Right forelimb (tissue), 1 donor: ENCODE data around the gene TMSB4X.
A peak's percentile ranks its signal among the peaks of the same experiment; 100 is the strongest.
"Not testable (repeated sequence)": the region's sequence is repeated elsewhere in the genome, so short reads cannot be mapped to it uniquely, and the experiment has no call there.

Experiments
- DNase-seq: peaks from one replicate; pipeline ENCODE4 v3.0.0-alpha.2; 2018

Gene TMSB4X

GRCh38 chrX:12974796-12975669 lies at the start of gene TMSB4X:
TSS of gene TMSB4X (plus strand) at chrX:12975110.
- peak; percentile 90 for DNase-seq

DNA sequence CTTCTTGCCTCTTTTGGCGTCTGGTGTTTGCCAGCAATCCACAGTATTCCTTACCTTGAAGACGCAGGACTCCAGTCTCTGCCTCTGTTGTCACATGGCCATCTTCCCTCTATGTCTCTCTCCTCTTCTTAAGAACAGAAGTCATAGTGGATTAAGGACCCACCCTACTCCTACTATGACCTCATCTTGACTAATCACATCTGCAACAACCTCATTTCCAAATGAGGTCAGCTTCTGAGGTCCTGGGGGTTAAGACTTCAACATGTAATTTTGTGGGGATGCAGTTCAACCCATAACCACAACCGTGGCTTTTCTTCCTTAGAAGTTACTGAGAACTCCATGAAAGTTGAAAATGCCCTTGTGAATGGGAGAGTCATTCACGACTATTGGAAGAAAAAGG lies 45.2 kb upstream of the TMSB4X start:
- DNase-seq: no peak

- no peak for DNase-seq
Measured at GRCh38 chrX:12930150-12930549, 44.8 kb upstream of the TMSB4X start.

- no peak for DNase-seq
Measured at GRCh38 chrX:12932244-12932643, 42.7 kb upstream of the TMSB4X start.

GRCh38 chrX:12934850-12935249 lies 40.1 kb upstream of the TMSB4X start:
- no peak for DNase-seq

DNA sequence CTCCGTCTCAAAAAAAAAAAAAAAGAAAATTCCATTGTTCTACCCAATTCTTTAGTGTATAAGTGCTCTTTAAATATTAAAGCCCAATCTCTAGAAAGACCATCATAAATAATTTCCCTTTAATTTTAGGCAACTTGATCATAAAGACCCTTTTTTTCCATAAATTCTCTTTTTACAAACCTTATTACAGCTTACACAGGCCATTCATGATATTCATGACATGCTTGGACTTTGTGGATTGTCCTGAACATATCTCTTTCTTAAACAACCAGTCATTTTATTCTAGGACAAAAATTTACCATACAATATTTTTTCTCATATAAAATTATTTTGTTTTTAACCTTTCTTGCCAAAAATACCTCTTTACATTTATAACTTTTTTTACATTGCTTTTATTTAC lies 38.0 kb upstream of the TMSB4X start:
- no peak for DNase-seq

DNA sequence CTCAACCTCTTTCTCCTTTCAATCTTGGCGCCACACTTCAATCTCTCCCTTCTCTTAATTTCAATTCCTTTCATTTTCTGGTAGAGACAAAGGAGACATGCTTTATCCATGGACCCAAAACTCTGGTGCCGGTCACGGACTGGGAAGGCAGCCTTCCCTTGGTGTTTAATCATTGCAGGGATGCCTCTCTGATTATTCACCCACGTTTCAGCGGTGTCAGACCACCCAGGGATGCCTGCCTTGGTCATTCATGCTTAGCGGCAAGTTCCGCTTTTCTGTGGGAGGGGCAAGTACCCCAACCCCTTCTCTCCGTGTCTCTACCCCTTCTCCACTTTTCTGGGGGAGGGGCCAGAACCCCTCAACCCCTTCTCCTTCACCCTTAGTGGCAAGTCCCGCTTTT lies 34.4 kb upstream of the TMSB4X start:
- not testable (repeated sequence) for DNase-seq

DNA sequence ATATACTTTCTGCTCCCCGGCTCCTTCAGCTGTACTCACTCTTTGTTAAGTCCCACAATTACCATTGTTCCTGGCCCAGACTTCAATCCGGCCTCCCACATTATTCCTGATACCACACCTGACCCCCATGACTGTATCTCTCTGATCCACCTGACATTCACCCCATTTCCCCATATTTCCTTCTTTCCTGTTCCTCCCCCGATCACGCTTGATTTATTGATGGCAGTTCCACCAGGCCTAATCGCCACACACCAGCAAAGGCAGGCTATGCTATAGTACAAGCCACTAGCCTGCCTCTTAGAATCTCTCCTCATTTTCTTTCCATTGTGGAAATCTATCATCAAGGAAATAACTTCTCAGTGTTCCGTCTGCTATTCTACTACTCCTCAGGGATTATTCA lies 31.3 kb upstream of the TMSB4X start:
- DNase-seq: not testable (repeated sequence)

GRCh38 chrX:12944452-12944851 lies 30.5 kb upstream of the TMSB4X start:
- not testable (repeated sequence) for DNase-seq

DNA sequence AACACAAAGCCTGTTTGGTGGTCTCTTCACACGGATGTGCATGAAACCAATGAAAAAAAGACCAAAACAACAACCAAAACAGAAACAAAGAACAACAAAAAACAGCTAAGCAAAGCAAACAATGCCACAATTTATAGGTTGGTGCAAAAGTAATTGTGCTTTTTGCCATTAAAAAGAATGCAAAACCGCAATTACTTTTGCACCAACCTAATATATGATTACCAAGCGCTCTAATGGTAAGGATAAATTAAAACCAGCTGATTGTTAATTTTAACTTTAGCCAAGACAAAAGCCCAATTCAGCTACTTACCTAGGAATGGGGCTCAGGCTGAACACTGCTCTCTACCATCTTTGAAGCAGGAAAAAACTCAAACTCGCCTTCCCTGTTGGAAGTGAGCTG lies 29.4 kb upstream of the TMSB4X start:
- DNase-seq: no peak

- no peak for DNase-seq
Measured at GRCh38 chrX:12946406-12946805, 28.5 kb upstream of the TMSB4X start.

GRCh38 chrX:12946838-12947544 lies 27.9 kb upstream of the TMSB4X start:
- peak; percentile 57 for DNase-seq

DNA sequence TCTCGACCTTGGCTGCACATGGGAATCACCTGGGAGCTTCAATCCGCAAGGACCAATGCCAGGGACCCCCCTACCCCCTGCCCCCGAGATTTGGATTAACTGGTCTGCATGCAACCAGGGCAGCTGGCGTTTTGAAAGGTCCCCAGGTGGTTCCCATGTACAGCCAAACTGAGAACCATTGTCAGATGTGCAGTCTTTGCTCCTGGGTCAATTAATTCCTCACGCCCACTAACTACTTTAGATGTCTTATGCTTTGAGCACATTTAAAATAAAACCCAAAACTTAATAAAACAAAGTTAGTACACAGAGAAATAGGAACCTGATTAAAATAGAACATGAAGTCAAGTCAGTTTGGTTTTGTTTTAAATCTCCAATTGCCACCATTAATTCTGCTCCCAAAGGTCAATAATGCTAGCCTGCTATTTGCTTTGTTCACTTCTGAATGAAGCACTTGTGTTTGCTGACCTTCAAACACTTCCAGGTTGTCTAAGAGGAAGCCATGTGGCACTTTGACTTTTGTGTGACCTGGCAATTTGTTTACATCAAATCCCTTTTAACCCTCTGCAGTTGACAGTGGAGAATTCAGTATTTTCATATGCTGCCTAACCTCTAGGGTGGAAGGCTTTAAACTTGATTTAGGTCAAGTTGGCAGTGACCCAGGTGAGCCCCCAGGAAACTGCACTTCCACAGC lies 27.2 kb upstream of the TMSB4X start:
- DNase-seq: no peak

DNA sequence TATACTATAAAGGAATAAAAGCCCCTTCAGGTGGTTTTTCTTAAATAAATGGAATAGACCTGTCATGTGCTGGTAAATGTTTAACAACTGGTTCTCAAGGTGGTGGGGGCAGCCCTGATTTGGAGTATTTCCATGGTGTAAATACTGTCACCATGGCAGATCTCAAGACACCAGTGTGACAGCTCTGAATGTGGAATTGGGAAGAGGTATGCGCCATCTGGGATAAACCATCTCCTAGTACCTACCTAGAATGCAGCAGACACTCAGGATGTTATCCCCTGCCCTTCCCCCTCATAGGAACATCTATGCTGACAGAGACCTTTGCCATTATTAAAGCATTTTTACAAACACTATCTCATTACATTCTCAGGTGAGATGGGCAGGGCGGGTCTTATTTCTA lies 26.4 kb upstream of the TMSB4X start:
- no peak for DNase-seq

- no peak for DNase-seq
Measured at GRCh38 chrX:12949205-12949926, 25.5 kb upstream of the TMSB4X start.

- peak; percentile 49 for DNase-seq
Measured at GRCh38 chrX:12949927-12950656, 24.8 kb upstream of the TMSB4X start.

DNA sequence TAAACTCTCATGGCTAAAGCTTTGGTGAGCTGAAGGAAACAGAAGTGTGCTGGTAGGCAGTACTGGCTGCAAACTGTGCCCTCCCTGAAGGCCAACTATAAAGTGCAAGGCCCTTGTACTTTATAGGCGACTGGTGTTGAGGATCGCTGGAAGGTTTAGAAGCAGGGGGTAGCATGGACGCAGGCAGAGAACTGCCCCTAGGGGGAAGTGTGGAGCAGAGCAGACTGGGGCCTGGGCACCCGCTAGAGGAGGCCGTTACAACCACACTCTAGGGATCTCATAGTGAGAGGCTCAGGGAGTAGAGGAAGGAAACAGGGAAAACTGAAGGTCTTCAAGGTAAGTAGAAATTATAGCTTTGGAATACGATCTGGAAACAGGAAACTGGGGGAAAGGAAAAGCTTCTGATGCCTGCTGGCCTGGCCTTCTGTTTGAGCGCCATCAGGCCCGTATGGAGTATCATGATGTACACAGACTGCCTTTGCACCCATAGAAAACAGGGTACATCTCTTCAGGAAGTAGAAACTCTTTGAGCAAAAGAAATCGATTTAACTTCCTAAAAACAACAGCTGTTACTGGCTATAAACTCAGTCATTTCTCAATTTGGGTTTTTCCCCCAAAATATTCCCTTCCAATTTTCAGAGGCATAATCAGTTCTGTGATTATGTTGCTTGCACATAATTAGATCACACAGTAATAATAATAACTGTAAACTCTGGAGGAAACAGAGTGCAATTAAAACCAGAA lies 23.9 kb upstream of the TMSB4X start:
- DNase-seq: no peak

DNA sequence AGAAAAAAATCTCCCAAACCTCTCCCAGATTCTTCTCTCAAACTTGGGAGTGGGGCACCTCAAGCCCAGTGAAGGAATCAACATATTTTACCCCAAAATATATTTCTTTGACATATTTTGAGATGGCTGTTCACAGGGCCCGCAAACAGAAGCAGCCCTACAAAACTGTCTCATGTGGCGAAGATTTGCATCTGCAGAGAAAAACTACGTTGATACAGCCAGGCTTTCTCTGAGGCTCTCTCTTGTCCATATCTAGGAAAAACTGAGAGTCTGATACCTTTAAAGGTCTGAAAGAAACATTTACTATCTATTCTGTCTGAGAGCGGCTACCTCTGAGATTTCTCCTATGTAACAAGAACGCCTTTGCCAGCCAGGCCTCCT lies 23.3 kb upstream of the TMSB4X start:
- no peak for DNase-seq

- no peak for DNase-seq
Measured at GRCh38 chrX:12953420-12953819, 21.5 kb upstream of the TMSB4X start.

DNA sequence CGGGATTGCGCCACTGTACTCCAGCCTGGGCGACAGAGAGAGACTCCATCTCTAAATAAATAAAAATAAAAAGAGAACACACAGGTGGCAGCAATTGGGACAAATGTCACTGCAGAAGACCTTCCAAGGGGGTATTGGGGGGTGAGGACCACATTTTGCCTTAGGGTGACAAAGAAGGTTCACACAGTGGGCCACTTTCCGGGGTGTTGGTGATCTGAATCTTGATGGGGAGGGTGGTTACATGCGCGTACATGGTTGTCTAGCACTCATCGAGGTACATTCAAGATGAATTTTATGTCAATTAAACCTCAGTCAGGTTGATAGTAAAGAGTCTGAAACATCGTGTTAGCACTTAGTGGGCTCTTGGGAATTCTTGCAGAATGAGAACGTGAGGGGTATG lies 20.5 kb upstream of the TMSB4X start:
- no peak for DNase-seq

GRCh38 chrX:12954981-12955380 lies 19.9 kb upstream of the TMSB4X start:
- DNase-seq: no peak
